ENCODE data around the gene NRG3.

GRCh38 chr10:82865366-82865765 is 990.4 kb downstream of the NRG3 start:
- TF ChIP-seq POLR2AphosphoS5 (IDR thresholded peaks at IDR 0.05): no peak
- TF ChIP-seq CTCF (IDR thresholded peaks at IDR 0.05): no peak
- no peak for TF ChIP-seq EP300 (IDR thresholded peaks at IDR 0.05; ENCODE audit: low read depth)
- TF ChIP-seq POLR2A (IDR thresholded peaks at IDR 0.05): no peak

Measured in transverse colon (tissue), 4 donors.